ENCODE measurements around the gene RPS19BP1.

GRCh38 chr22:39480557-39480956 lies 52.0 kb downstream of the RPS19BP1 start:
- no peak for TF ChIP-seq EZH2 (IDR thresholded peaks at IDR 0.05)
- no peak for TF ChIP-seq CTCF (IDR thresholded peaks at IDR 0.05)
- no peak for TF ChIP-seq EZH2phosphoT487 (IDR thresholded peaks at IDR 0.05)
